Uterus (tissue), 2 donors: ENCODE results near the gene COL25A1.

Experiments used
- POLR2A ChIP-seq, 2 donors: fragments of 450-650 bp; IDR thresholded peaks; one replicate each; pipeline ENCODE4 v1.6.1; 2016; ENCODE audit warnings: antibody characterized with exemption in 2 of 2, mild to moderate bottlenecking in 1 of 2, moderate library complexity in 1 of 2
- TF ChIP-seq, protein P1 (sequence below), 4 experiments: fragments of 200-600 bp in 2 of 4; fragments of 450-650 bp in 2 of 4; sonication (generic) in 2 of 4; IDR thresholded peaks; one replicate each; pipeline ENCODE4 v1.5.1; 2016 to 2019; ENCODE audit warnings: antibody characterized with exemption in 4 of 4, mild to moderate bottlenecking in 2 of 4, moderate library complexity in 1 of 4

DNA sequence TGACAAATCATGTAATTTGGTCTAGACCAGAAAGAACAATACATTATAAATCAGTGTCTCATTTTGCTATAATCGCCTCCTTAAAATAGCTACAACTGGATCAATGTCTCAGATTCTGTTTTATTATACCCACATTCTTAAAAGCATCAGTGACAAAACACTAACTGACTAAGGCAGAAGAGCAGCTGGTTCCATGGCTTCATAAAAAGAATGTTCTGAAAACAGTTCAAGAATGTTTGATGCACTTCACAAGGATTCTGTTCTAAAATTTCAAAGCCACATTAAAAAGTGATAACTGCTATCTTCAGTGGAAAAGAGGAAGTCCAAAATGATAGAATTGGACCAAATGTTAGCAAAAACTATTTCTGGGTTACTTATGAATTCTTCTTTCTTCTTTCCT, 69.8 kb downstream of the COL25A1 start:
- no peak for TF ChIP-seq POLR2A (IDR thresholded peaks at IDR 0.05)
- TF ChIP-seq, protein P1, sequence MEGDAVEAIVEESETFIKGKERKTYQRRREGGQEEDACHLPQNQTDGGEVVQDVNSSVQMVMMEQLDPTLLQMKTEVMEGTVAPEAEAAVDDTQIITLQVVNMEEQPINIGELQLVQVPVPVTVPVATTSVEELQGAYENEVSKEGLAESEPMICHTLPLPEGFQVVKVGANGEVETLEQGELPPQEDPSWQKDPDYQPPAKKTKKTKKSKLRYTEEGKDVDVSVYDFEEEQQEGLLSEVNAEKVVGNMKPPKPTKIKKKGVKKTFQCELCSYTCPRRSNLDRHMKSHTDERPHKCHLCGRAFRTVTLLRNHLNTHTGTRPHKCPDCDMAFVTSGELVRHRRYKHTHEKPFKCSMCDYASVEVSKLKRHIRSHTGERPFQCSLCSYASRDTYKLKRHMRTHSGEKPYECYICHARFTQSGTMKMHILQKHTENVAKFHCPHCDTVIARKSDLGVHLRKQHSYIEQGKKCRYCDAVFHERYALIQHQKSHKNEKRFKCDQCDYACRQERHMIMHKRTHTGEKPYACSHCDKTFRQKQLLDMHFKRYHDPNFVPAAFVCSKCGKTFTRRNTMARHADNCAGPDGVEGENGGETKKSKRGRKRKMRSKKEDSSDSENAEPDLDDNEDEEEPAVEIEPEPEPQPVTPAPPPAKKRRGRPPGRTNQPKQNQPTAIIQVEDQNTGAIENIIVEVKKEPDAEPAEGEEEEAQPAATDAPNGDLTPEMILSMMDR (IDR thresholded peaks at IDR 0.05) = no peak
